H1 (cell line): ENCODE data around the gene ZBTB20. TPM values are rescaled to one million over a fixed set of nuclear protein-coding genes. Genes with fewer than 3 reads are reported as not detected.

Experiments used
- CTCF ChIA-PET: fragments of 300-600 bp; sonication (Branson Sonifier 250); formaldehyde crosslinking; loops from one replicate; lab custom pipeline; 2021; ENCODE audit not compliant: partially characterized antibody; lab: Charles Lee
- POLR2A ChIA-PET: fragments of 300-600 bp; sonication (Branson Sonifier 250); formaldehyde crosslinking; loops from one replicate; lab custom pipeline; 2021; ENCODE audit warnings: inconsistent platforms; ENCODE audit not compliant: partially characterized antibody; lab: Charles Lee
- DNase-seq, 2 experiments: peaks; one replicate each; pipeline versions ENCODE4 v3.0.0 to v3.0.0-alpha.2; 2010 to 2022; ENCODE audit warnings: low spot score in 2 of 2, low read depth in 1 of 2, mixed read lengths in 1 of 2
- FAIRE-seq: peaks from 2 replicates; lab custom pipeline; 2011; peaks lifted over from hg19 to GRCh38; lab: Jason Lieb, UNC
- H2AFZ ChIP-seq: 2 replicates; pipeline ENCODE4 v1.8.1; 2012; ENCODE audit warnings: low read length, inconsistent platforms
- H2AK5ac ChIP-seq: 2 replicates; pipeline ENCODE4 v1.6.1; 2013; ENCODE audit warnings: low read depth, low read length
- H2BK120ac ChIP-seq: replicated peaks from 2 replicates; pipeline ENCODE3; 2013; ENCODE audit warnings: low read depth, low read length, inconsistent platforms
- H2BK12ac ChIP-seq: 2 replicates; pipeline ENCODE4 v1.6.1; 2013; ENCODE audit warnings: low read depth, low read length
- H2BK15ac ChIP-seq: 2 replicates; pipeline ENCODE4 v1.6.1; 2013; ENCODE audit warnings: low read length
- H2BK20ac ChIP-seq: 2 replicates; pipeline ENCODE4 v1.6.1; 2013; ENCODE audit warnings: low read length
- H2BK5ac ChIP-seq: 2 replicates; pipeline ENCODE4 v1.6.1; 2013; ENCODE audit warnings: low read depth, low read length
- H3K14ac ChIP-seq: 2 replicates; pipeline ENCODE4 v1.6.1; 2013; ENCODE audit warnings: inconsistent platforms; ENCODE audit not compliant: insufficient read length
- H3K18ac ChIP-seq: 2 replicates; pipeline ENCODE4 v1.6.1; 2013; ENCODE audit warnings: low read length; ENCODE audit errors: extremely low read depth
- H3K23ac ChIP-seq: 2 replicates; pipeline ENCODE4 v1.6.1; 2013; ENCODE audit warnings: inconsistent platforms; ENCODE audit not compliant: insufficient read length
- H3K23me2 ChIP-seq: 2 replicates; pipeline ENCODE4 v1.6.1; 2013; ENCODE audit warnings: low read depth, low read length
- H3K27ac ChIP-seq: 2 replicates; pipeline ENCODE4 v1.6.1; 2011; ENCODE audit warnings: low read depth, low read length, inconsistent platforms
- H3K27me3 ChIP-seq, 4 experiments: replicated peaks in 1 of 4; 1 replicate in 1 of 4; 2 replicates in 3 of 4; pipeline versions ENCODE4 v1.6.1 to v1.8.1; 2011 to 2013; ENCODE audit warnings: low read length in 3 of 4, mild to moderate bottlenecking in 3 of 4, inconsistent platforms in 2 of 4, mixed read lengths in 2 of 4, moderate library complexity in 1 of 4; ENCODE audit not compliant: control insufficient read depth in 3 of 4, insufficient read depth in 3 of 4; ENCODE audit errors: extremely low read depth in 1 of 4
- H3K36me3 ChIP-seq, 4 experiments: 2 replicates each; pipeline versions ENCODE4 v1.6.1 to v1.8.1; 2011 to 2013; ENCODE audit warnings: mild to moderate bottlenecking in 4 of 4, low read length in 3 of 4, moderate library complexity in 2 of 4, control low read depth in 1 of 4, inconsistent platforms in 1 of 4; ENCODE audit not compliant: insufficient read depth in 4 of 4, control insufficient read depth in 2 of 4
- H3K4ac ChIP-seq: replicated peaks from 2 replicates; pipeline ENCODE3; 2013; ENCODE audit warnings: low read length, low read depth, mixed read lengths, inconsistent platforms; ENCODE audit not compliant: insufficient read length
- H3K4me1 ChIP-seq, 4 experiments: replicated peaks in 1 of 4; 1 replicate in 1 of 4; 2 replicates in 3 of 4; pipeline versions ENCODE4 v1.6.1 to v1.8.1; 2011 to 2013; ENCODE audit warnings: low read length in 3 of 4, inconsistent platforms in 2 of 4, mixed read lengths in 1 of 4; ENCODE audit not compliant: insufficient read depth in 4 of 4, control insufficient read depth in 3 of 4
- H3K4me2 ChIP-seq, 2 experiments: 2 replicates each; pipeline versions ENCODE4 v1.6.1 to v1.8.1; 2011 to 2013; ENCODE audit warnings: low read depth in 2 of 2, low read length in 2 of 2, control low read depth in 1 of 2, inconsistent platforms in 1 of 2, mild to moderate bottlenecking in 1 of 2; ENCODE audit not compliant: insufficient read depth in 1 of 2
- H3K4me3 ChIP-seq, 4 experiments: fragments of 200-600, 300-600 bp in 1 of 4; sonication (generic), shearing (Covaris generic), sonication (Bioruptor Twin) in 1 of 4; 2 replicates each; pipeline versions ENCODE4 v1.5.1 to v1.8.1; 2011 to 2016; ENCODE audit warnings: low read length in 4 of 4, low read depth in 3 of 4, control low read depth in 2 of 4, inconsistent platforms in 2 of 4, mild to moderate bottlenecking in 2 of 4, mixed read lengths in 1 of 4, moderate library complexity in 1 of 4; ENCODE audit not compliant: insufficient read depth in 2 of 4; ENCODE audit errors: extremely low read depth in 1 of 4
- H3K56ac ChIP-seq: replicated peaks from 2 replicates; pipeline ENCODE3; 2013; ENCODE audit warnings: low read depth, mild to moderate bottlenecking, mixed read lengths, low read length, inconsistent platforms; ENCODE audit not compliant: insufficient read length
- H3K79me1 ChIP-seq: 2 replicates; pipeline ENCODE4 v1.6.1; 2013; ENCODE audit warnings: low read depth, low read length, control low read depth
- H3K79me2 ChIP-seq, 2 experiments: 2 replicates each; pipeline versions ENCODE4 v1.6.1 to v1.8.1; 2012 to 2013; ENCODE audit warnings: low read length in 2 of 2, mild to moderate bottlenecking in 2 of 2, inconsistent platforms in 1 of 2; ENCODE audit not compliant: insufficient read depth in 2 of 2, control insufficient read depth in 1 of 2
- H3K9ac ChIP-seq, 4 experiments: replicated peaks in 1 of 4; 1 replicate in 1 of 4; 2 replicates in 3 of 4; pipeline versions ENCODE4 v1.6.1 to v1.8.1; 2011 to 2013; ENCODE audit warnings: low read depth in 3 of 4, low read length in 3 of 4, control low read depth in 2 of 4, mild to moderate bottlenecking in 2 of 4, moderate library complexity in 2 of 4, inconsistent platforms in 1 of 4; ENCODE audit errors: extremely low read depth in 1 of 4
- H3K9me3 ChIP-seq, 2 experiments: 2 replicates each; pipeline versions ENCODE4 v1.6.1 to v1.8.1; 2012 to 2013; ENCODE audit warnings: mild to moderate bottlenecking in 2 of 2, moderate library complexity in 2 of 2, control low read depth in 1 of 2, inconsistent platforms in 1 of 2, low read depth in 1 of 2, low read length in 1 of 2, mixed read lengths in 1 of 2; ENCODE audit not compliant: insufficient read depth in 2 of 2
- H4K20me1 ChIP-seq, 2 experiments: replicated peaks in 1 of 2; 2 replicates each; pipeline versions ENCODE3 to v1.8.1; 2011 to 2013; ENCODE audit warnings: inconsistent platforms in 2 of 2, low read length in 2 of 2, mild to moderate bottlenecking in 1 of 2; ENCODE audit not compliant: insufficient read depth in 2 of 2, control insufficient read depth in 1 of 2
- H4K5ac ChIP-seq: 2 replicates; pipeline ENCODE4 v1.6.1; 2013; ENCODE audit warnings: low read length, low read depth, mixed read lengths, inconsistent platforms; ENCODE audit not compliant: insufficient read length
- H4K8ac ChIP-seq: 2 replicates; pipeline ENCODE4 v1.8.0; 2013; ENCODE audit warnings: mild to moderate bottlenecking, moderate library complexity, low read length, inconsistent platforms; ENCODE audit not compliant: insufficient read depth; ENCODE audit errors: extremely low read depth
- H4K91ac ChIP-seq: replicated peaks from 2 replicates; pipeline ENCODE3; 2013; ENCODE audit warnings: low read length, mixed read lengths, inconsistent platforms; ENCODE audit not compliant: insufficient read length
- CEBPB ChIP-seq: IDR thresholded peaks from 2 replicates; pipeline ENCODE4 v1.6.1; 2012; ENCODE audit warnings: low read depth, low read length
- CREB1 ChIP-seq: IDR thresholded peaks from 2 replicates; pipeline ENCODE4 v1.6.1; 2012; ENCODE audit warnings: inconsistent platforms
- WGBS, 2 experiments: shearing (Covaris generic) in 1 of 2; methylation state at CpG; one replicate each; pipeline versions ENCODE4 v1.1.6 to v1.1.7; 2013 to 2015; ENCODE audit warnings: low lambda C conversion rate in 2 of 2, mixed read lengths in 2 of 2, inconsistent platforms in 1 of 2, low coverage in 1 of 2, missing lambda C conversion rate in 1 of 2; ENCODE audit not compliant: insufficient replicate concordance in 2 of 2, insufficient coverage in 1 of 2, insufficient read length in 1 of 2; ENCODE audit errors: extremely low coverage in 1 of 2, missing lambda C conversion rate in 1 of 2; 5-methylcytosine and 5-hydroxymethylcytosine counted together
- polyA plus RNA-seq, 7 experiments: library from polyadenylated mRNA; depleted of rRNA in 3 of 7; stranded (reverse) in 5 of 7; unstranded in 2 of 7; fragments of >200 nt in 5 of 7; fragments of 200-250 nt in 2 of 7; gene quantifications; 1 replicate in 5 of 7; 2 replicates in 1 of 7; 4 replicates in 1 of 7; pipeline versions ENCODE4 v1.2.1 to v1.2.3, GENCODE V29; 2011 to 2013; ENCODE audit warnings: missing spikeins in 2 of 7, mixed read lengths in 2 of 7
- total RNA-seq: library from RNA; stranded (reverse); fragmentation: NEBNext Ultra II Directional; extraction: Animal tissue kit (Norgen Biotek cat#: 25700); gene quantifications from 2 replicates; pipeline ENCODE4 v1.2.1, GENCODE V29; 2021

The ZBTB20 gene
- total and polyA plus RNA-seq, 2 of the 8 experiments (the other 6 are each of a cell fraction or from before 2014, with no cell fraction given): 0.35 to 1.3 TPM

GRCh38 chr3:114929971-114930732 lies 216.9 kb downstream of the ZBTB20 start:
- no peak for TF ChIP-seq CREB1
- TF ChIP-seq CEBPB: peak; percentile 57
- Histone ChIP-seq H2AFZ (no peak overlapping the region), H3K79me2 (no peaks in the 10 kb centered on the region), H3K4ac (no peak overlapping the region), H4K91ac (no peak overlapping the region), H2AK5ac (no peak overlapping the region), H4K20me1 (no peaks in the 10 kb centered on the region), H3K18ac (no peak overlapping the region), H3K4me1 (no peaks in the 10 kb centered on the region), H2BK5ac (no peak overlapping the region), H2BK12ac (no peak overlapping the region), H2BK20ac (no peak overlapping the region), H3K79me1 (no peaks in the 10 kb centered on the region), H3K23me2 (no peaks in the 10 kb centered on the region), H3K9me3 (no peaks in the 10 kb centered on the region), H2BK120ac (no peak overlapping the region), H3K23ac (no peak overlapping the region), H3K4me2 (no peak overlapping the region), H3K36me3 (no peaks in the 10 kb centered on the region), H3K4me3 (no peak overlapping the region), H2BK15ac (no peak overlapping the region), H3K27ac (no peak overlapping the region), H3K27me3 (no peaks in the 10 kb centered on the region), H3K9ac (no peak overlapping the region), H3K14ac (no peak overlapping the region), H3K56ac (no peak overlapping the region), H4K5ac (no peak overlapping the region), H4K8ac (no peak overlapping the region)
- no peak for DNase-seq
- WGBS, 2 experiments: 90% methylated on average over 21 of the region's 21 CpGs; no CpG with 5 or more reads in 1 of the 2 experiments
- CTCF ChIA-PET: no interaction called here
- FAIRE-seq: no peak
- POLR2A ChIA-PET: no interaction called here
